GM21619 (cell line): ENCODE measurements around the gene BOD1L1.

ENCODE experiments used
- ATAC-seq: cut with Tn5 transposase; IDR thresholded peaks from one replicate; pipeline ENCODE4 v1.9.1; 2021; ENCODE audit not compliant: unreplicated experiment

BOD1L1 gene

GRCh38 chr4:13540446-13541175 lies 86.9 kb downstream of the BOD1L1 start:
- no peak for ATAC-seq

DNA sequence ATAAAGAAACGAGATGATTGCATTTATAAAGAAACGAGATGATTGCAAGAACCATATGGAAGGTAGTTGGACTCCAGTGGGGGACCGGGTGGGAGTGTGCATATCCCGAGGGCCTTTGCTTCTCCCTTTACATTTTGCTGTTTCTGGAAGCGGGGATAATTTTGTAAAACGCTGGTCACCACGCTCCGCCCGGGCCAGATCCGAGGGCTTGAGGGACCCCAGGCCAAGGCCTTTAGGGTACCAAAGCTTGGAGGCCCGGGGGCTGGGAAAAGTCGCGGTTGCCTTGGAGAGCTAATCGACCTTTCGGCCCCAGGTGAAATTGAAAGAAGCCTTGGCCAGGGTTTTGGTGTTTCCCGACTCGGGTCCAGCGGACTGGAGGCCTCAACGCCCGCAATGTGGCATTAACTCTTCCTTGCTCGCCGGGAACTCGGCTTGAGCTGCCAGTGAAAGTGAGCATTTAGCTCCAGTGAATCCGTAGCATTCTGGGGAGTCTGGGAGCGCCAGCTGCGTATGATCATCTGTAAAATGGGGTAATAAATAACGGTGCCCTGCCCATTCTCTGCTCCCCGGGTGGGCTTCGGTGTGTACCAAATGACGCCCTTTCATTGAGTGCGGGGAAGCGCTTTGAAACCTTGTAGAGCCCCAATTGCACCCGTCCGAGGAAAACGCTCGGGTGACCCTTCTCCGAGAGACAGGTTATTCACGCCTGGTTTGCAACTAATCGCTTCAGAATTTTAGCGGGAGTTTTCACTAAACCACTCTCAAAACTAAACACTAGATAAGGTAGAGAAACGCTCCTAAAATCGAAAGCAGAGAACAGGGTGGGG lies 87.7 kb downstream of the BOD1L1 start:
- no peak for ATAC-seq

- ATAC-seq: no peak
These were observed 88.4 kb downstream of the BOD1L1 start for GRCh38 chr4:13539047-13539618.

DNA sequence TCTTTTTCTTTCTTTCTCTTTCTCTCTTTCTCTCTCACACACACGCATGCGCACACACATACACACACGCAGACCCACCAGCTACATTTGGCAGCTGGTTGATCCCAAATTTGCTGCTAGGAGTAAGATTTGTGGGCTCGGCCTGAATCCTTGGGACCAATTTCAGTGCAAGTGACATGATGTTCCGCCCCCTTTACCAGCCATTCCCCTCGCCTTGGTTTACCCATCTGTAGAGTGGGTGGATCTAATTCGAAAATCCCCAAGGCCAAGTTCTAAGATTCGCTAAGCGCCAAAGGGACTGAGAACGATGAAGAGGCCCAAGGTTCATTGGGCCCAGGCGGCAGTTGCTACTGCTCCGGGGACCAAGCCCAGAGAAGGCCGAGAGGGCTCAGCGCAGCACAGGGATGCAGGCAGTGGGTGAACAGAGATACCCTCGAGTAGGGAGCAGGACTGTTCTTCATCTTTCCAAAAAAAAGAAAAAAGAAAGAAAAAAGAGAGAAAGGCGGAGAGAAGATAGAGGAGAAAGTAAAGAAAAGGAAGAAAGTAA lies 89.0 kb downstream of the BOD1L1 start:
- no peak for ATAC-seq

- ATAC-seq: no peak
These were observed 89.7 kb downstream of the BOD1L1 start for GRCh38 chr4:13537832-13538177.

DNA sequence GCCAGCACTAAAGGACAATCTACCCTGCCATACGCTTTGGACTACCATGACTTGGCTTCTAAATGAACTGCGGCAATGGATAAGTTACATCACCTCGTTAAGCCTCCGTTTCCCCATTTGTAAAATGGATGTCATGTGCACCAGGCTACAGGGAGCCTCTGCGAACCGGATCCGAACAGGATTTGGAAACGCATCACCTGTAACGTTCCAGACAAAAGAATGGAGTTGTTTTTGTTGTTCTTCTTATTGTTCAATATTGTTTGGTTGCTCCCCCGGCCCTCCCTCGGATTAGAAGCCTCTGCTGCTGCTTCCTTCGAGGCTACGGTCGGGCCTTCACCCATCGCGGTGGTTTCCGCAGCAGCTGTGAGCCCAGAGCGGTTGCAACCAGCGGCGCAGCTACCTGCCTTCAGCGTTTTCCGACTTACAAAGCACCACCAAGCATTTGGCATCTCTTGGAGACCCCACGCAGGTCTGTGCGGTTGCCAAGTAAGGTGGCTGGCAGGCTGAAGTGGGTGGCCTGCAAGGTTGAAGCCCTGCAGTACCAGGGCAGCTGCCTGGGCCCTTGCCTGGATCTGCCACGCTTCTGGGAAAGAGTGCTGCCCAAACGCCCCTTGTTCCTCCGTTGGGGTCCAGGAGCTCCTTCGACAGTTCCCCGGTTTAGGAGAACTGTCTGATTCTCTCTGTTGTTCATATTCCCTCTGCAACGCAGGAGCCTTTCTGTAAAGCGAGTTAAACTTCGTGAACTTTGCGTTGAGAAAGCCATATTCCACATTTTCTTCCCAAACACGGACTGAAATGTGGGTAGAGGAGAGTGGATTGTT lies 90.3 kb downstream of the BOD1L1 start:
- no peak for ATAC-seq

- ATAC-seq: no peak
These were observed 90.9 kb downstream of the BOD1L1 start for GRCh38 chr4:13536607-13537006.

GRCh38 chr4:13535708-13536361 lies 91.7 kb downstream of the BOD1L1 start:
- ATAC-seq: no peak

- ATAC-seq: no peak
These were observed 92.4 kb downstream of the BOD1L1 start for GRCh38 chr4:13535118-13535517.

DNA sequence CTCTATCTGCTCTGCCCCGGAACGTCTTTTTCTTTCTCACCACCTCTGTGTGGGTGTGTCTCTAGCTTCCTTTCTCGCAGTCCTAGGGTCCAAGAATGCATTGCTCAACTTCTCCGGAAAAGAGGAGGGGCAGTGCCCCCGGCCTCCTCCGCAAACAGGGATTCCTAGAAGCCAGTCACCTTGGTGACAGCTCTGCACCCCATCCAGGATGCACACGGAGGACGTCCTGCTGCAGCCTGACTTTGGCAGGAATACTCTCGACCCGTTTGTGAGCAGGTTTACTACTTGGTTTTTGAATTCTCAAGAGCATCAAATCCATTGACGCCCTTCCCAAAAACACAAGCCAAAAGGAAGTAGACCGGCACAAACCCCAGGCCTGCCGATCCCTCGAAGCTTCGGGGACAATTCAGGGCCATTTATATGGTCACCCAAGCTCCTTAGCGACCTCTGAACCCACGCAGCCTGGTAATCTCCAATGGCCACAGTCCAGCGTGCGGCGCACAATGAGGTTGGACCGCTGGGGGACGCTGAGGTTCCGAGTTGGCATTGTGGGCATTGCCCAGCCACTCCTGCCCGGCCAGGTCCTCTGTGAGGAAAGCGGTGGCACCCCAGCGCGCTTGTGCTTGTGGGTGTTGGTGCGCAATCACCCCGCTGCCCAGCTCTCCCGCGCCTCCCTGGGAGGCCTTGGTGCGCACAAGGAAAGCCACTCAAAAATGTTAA lies 93.0 kb downstream of the BOD1L1 start:
- ATAC-seq: no peak

GRCh38 chr4:13533670-13534343 lies 93.7 kb downstream of the BOD1L1 start:
- no peak for ATAC-seq

DNA sequence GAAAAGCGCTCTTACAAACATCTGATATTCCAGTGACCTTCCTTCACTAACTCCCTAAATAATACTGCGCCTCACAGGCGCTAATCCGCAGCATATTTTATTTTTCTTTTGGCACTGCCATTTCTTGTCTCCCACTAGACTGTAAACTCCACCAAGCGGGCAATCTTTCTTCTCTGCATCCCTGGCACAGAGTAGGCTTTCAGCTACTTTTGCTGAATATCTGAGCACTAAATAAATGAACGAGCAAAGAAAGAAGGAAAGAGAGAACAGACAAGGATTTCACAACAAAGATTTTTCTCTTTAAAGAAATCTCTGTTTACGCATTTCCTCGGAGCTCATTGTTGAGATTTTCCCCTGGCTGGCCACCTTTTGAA lies 95.9 kb downstream of the BOD1L1 start:
- no peak for ATAC-seq

DNA sequence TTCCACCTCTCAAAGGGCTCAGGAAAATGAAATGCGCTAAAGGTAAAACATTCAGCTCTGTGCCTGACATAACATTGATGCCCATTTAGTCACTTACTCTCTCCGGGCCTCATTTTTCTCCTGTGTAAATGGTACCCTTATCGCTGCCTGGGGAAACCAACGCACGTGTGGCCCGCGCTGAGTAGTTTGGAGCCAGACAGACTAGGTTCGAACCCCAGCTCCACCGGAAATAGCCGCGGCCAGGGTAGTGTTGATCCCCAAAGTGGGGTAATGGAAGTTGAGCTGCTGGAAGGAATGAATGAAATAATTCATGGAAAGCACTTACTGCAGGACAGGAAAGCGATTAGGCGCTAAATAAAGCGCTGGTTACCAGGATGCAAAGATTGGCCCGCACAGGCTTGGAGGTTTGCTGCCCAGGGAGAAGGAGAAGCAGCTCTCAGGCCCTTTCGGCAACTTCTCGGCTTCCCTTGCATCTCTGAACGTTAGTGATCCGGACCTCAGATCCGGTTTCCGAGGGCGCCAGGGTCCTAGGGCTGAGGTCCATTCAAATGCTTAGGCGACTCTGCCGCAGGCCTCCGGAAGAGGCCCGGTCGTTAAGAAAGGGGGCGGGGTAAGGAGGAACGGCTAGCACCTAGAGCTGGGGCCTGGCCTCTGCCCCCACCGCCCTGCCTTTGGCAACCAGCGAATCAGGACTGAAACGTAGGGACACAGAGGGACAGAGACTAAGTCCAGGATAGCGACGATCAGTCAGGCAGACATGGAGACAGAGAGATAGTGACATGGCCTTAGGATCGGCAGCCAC lies 96.5 kb downstream of the BOD1L1 start:
- no peak for ATAC-seq

GRCh38 chr4:13529128-13529919 lies 98.2 kb downstream of the BOD1L1 start:
- ATAC-seq: no peak

DNA sequence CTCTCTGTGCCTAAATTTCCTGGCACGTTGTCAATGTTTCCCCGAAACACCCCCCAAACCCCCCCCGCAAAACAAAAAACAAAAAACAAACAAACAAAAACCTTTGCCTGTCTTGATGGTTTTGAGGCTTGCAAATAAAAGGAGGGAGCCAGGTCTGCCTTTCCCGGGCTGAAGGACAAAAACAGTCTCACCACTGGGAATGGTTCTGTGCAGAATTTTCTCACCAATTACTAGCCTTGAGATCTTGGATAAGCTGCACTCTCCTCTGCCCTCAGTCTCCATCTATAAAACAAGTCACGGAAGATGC lies 98.8 kb downstream of the BOD1L1 start:
- ATAC-seq: no peak

DNA sequence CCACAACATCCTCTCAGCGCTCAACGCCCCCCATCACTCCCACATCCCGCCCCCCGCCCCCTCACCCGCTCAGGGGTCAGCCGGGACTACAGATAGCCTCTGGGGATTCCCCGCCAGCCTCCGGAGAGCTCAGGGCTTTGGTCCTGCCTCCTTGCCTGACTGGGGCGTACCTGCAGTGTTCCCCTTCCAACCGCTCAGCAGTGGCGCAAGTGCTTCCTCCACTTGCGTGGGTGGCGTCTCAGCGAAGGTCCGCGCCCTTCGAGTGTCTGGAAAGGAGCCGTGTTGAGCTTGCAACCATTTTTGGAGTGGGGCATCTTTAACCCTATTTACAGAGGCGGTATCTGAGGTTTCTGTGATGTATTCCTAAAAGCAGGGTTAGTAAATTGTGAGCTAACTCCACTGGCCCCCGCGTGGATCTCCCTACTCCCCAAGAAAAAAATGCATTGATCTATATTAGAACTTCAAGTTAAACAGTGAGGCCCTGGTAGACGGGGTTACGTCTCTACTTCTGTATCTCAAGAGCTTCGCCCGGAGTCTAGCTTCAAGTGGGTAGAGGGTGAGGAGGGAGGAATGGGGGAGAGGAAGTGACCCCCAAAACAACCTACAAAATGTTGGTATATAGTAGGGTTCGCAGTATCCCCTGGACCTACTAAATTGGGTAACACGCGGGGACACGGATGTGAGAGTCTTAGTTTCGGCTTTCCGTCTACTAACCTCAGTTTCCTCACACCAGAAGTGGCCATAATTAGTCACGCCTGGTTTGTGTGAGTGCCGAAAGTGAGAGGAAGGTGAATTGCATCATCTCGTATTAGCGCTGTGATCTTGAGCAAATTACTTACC lies 99.3 kb downstream of the BOD1L1 start:
- peak; percentile 84 for ATAC-seq
